NK-92 (cell line): Measurements from ENCODE around the gene HOXB9.

ENCODE experiments used
- DNase-seq: peaks from one replicate; lab custom pipeline; 2025; ENCODE audit not compliant: unreplicated experiment; lab: John Stamatoyannopoulos, UW

HOXB9 gene

GRCh38 chr17:48626245-48627117 is at the start of gene HOXB9:
Gene HOXB9, minus strand, starts transcription at chr17:48626358. Its CDS starts 89 bp downstream, at chr17:48626269.
- DNase-seq, result no peak

- DNase-seq, result no peak
These were observed 46.2 kb upstream of the HOXB9 start for GRCh38 chr17:48672340-48672739.

GRCh38 chr17:48671697-48672171 is 45.6 kb upstream of the HOXB9 start:
- DNase-seq, result no peak

DNA sequence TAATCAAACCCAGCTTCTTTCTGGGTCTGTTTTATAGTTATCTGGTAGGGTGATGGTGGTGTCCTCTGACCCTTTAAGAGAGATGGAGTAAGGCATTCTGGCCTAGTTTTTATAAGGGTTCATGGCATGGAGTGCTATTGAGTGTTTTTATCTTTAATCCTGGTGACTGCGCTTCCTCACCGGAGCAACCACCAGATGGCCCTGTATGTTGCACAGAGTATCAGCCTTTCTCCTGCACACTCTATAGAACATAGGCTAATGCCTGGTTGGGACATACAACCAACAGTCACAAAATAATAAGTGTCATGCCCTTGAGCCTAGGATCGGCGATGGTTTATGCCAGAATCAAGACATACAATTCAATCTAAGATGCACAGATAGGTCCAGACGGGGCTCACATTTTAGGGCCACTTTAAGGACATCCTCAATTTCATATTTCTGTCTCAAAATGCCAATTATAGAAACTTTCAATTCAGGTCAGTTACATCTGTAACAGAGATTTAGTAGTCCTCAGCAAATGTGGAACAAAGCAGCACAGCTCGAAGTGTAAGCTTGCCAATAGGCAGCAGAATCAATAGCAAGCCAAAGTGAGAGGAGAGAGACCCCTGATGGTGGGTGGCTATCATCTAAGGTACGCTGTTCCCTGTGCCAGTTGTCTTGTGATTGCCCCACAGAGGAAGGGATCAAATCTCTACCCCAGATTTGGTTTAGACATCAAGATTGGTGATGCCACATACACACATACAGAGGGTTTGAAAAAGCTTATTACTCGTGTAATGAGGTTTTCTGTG is 37.2 kb upstream of the HOXB9 start:
- DNase-seq, result no peak

DNA sequence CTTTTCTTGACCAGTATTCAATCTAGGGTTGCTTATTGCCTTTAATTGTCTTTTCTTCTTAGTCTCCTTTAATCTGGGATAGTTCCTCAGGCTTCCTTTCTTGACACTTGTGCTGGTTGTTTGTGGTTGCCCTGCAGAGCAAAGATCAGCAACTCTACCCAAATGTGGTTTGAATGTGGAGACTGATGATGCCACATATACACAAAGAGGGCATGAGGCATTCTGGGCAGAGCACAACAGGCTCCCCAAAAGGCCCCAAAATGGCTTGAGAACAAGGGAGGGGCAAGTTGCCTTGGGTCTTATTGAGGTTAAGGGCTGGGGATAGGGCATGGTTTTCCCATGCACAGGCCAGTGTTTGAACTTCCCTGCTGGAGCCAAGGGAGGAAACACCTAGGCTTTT is 29.8 kb upstream of the HOXB9 start:
- no peak for DNase-seq

DNA sequence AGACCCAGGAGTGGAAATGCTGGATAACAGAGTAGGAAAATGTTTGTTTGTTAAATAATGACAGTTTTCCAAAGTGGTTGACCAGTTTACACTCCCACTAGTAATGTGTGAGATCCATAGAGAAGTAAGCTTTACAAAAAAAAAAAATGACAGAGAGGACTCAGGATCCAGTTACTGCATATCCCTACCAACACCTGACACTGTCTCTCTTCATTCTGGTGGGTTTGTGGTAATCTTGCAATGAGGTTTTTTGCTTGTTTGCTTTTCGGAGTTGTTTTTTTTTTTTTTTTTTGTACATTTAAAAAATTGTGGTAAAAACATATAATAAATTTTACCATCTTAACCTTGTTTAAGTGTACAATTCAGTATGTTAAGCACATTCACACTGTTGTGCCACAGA is 23.6 kb upstream of the HOXB9 start:
- no peak for DNase-seq

GRCh38 chr17:48647963-48648245 is 21.7 kb upstream of the HOXB9 start:
- DNase-seq, result no peak

DNA sequence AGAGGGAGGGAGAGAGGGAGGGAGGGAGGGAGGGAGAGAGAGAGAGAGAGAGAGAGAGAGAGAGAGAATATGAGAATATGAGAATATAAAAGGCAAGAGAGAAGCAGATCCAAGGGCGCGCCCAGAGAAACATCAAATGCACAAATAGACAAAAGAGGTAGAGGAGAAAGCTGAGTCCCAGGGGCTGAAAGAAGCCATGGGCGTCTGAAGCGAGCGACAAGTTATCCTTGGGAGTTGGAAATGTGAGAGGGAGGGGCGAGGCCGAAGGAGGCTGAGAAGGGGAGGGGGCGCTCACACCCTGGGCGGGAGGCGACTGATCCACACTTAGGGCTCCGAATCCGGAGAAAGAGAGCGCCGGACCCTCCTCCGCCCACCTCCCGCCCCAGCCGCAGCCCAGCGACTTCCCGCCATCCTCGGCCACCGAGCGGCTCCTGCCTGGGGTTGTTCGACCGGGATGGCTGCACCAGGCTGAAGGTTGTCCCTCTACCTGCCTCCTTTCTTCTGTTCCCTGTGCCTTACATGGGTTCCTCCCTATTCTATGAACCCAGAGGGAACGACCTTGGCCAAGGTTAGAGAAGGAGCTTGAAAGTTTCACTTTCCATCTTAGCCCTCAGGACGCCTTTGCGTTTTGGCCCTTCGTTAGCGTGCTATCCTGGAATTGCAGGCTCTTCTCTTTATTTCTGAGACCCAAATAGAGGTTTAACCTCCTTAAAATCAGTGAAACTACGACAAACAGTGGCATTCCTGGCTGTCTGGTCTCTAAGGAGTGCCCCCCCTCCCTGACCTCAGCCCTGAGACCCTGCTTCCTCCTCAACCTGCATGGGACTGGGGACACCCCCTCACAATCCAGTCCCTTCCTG is 21.2 kb upstream of the HOXB9 start:
- no peak for DNase-seq

- DNase-seq, result no peak
These were observed 20.3 kb upstream of the HOXB9 start for GRCh38 chr17:48646183-48647102.

DNA sequence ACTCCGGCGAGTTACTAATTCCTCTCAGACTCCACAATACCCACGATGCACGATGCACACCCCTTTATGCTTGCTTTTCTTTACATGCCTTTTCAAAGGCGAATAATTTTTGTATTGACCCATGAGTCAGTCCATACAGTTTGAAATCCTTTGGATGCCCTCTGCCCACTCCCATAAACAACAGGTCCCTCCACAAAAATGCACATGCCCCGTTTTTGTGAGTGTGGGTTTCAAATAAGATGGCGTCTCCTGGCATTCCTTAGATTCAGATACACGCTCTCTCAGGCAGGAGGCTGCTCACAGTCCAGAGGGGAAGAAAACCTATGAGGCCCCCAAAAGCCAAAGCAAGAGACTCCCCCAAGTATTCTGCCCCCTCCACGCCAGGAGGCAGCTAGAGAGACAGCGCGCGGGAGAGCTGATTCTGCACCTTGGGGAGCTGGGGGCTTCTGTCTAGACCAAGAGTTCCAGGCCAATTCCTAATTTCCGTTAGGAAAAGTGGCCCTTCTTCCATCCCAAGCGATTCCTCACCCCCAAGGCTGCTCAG is 19.6 kb upstream of the HOXB9 start:
- no peak for DNase-seq

DNA sequence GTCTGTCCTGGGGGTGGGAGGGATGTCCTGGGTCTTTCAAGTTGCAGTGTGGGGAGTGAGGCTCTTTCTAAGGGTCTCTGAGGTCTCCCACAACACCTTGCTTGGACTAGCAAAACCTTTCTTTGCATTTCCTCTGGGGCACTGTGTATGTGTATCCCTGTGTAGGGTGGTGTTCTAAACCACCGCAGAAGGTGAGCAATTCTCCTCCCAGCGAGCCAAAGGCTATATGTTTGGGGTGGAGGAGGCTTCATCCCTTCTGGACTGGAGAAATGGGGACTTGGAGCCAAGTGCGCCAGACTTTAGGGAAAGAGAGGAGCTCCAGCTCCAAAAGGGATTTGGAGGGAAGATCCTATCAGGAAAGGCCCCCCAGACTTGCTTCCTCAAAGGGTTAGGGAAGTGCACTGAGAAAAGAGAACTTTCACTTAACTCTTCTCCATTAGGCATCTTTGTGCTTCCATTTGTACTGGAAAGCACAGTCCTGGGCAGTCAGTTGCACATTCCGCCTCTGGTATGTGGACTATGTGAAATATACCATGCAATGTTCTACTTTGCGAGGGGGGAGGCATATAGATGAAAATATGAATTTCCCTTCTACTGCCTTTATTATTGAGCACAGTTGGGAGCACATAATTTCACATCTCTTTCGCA is 18.9 kb upstream of the HOXB9 start:
- no peak for DNase-seq

DNA sequence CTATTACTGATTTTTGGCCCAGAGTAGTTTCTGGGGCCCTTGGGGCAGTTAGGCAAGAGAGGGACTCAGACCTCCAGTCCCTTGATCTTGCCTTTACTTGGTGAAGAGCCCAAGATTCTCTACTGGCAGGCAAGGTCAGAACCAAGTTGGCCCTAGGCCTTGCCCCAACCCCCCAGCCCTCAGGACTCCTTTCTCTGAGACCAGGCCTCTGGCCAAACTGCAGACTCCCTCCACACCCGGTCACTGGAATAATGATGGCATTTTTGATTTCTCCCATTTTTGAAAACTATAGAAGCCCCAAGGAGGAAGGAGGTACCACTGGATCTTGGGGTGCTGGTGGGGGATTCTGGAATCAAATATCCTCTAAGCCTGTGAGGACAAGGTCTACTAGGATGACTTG is 18.0 kb upstream of the HOXB9 start:
- no peak for DNase-seq

- no peak for DNase-seq
These were observed 17.5 kb upstream of the HOXB9 start for GRCh38 chr17:48643697-48644012.

DNA sequence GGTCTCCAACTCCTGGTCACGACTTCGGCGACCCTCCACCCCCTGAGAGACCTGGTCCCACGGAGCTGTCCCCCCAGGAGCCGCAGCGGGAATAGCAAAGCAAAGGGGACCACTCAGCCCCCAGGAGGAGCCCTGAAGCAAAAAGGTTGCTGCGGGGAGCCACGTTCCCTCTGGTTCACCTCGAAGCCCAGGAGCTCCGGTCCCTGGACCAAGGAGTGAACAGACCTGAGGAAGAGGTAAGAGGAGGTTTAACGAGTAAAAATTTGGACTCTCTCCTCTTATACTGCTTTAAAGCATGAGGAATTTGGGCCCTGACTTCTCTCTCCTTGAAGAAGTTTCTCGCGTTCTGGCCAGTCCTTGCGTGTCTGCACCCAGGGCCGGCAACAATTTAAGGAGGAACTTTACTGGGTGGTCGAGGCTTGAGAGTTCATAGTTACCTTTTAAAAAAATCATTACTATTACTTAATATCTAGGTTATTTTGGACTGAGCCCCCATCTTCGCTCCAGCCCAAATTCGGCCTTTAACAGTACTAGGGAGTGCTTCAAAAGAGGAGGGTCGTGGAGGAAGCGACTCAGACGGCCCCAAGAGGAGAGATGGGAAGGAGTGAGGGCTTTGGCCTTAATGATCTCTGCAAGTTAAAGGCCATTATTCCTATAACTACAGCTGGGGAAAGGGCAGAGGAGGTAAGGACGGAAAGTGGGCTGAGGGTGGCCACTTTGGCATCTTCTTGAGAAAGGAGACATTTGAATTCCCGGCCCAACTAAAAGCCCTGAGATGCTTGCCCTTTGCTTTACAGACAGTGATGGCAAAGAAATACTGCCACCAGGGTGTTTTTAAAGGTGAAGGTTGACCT is 16.9 kb upstream of the HOXB9 start:
- no peak for DNase-seq

- no peak for DNase-seq
These were observed 16.1 kb upstream of the HOXB9 start for GRCh38 chr17:48642059-48642842.

GRCh38 chr17:48641541-48642058 is 15.4 kb upstream of the HOXB9 start:
- DNase-seq, result no peak

GRCh38 chr17:48640858-48641180 is 14.7 kb upstream of the HOXB9 start:
- DNase-seq, result no peak
